Liver (tissue), 9 donors: ENCODE measurements around the gene VEPH1. TPM values are rescaled to one million over a fixed set of nuclear protein-coding genes. Genes with fewer than 3 reads are reported as not detected.

ENCODE experiments used
- DNase-seq: peaks from one replicate; pipeline ENCODE4 v3.0.0-alpha.2; 2017; ENCODE audit warnings: low spot score
- H3K27ac ChIP-seq, 2 donors: one replicate each; pipeline ENCODE4 v1.7.0; 2013; ENCODE audit warnings: inconsistent platforms in 2 of 2, low read length in 2 of 2, control low read depth in 1 of 2, low read depth in 1 of 2, mild to moderate bottlenecking in 1 of 2
- H3K27me3 ChIP-seq, 4 donors: one replicate each; pipeline versions ENCODE4 v1.6.1 to v1.7.0; 2013; ENCODE audit warnings: low read length in 3 of 4, inconsistent platforms in 1 of 4, mild to moderate bottlenecking in 1 of 4, moderate library complexity in 1 of 4; ENCODE audit not compliant: control insufficient read depth in 4 of 4, insufficient read depth in 4 of 4
- H3K36me3 ChIP-seq, 4 donors: one replicate each; pipeline versions ENCODE4 v1.6.1 to v1.7.0; 2013; ENCODE audit warnings: low read length in 3 of 4, mild to moderate bottlenecking in 3 of 4, low read depth in 1 of 4, moderate library complexity in 1 of 4; ENCODE audit not compliant: control insufficient read depth in 4 of 4, insufficient read depth in 3 of 4
- H3K4me1 ChIP-seq, 4 donors: one replicate each; pipeline versions ENCODE4 v1.6.1 to v1.7.0; 2013; ENCODE audit warnings: low read length in 3 of 4, mild to moderate bottlenecking in 3 of 4, moderate library complexity in 1 of 4; ENCODE audit not compliant: control insufficient read depth in 4 of 4, insufficient read depth in 4 of 4
- H3K4me3 ChIP-seq, 3 donors: one replicate each; pipeline versions ENCODE4 v1.6.1 to v1.7.0; 2013; ENCODE audit warnings: low read length in 3 of 3, control low read depth in 1 of 3, low read depth in 1 of 3, mild to moderate bottlenecking in 1 of 3
- H3K9ac ChIP-seq, 2 donors: one replicate each; pipeline ENCODE4 v1.7.0; 2013; ENCODE audit warnings: low read length in 2 of 2, mild to moderate bottlenecking in 2 of 2, moderate library complexity in 2 of 2, control low read depth in 1 of 2, low read depth in 1 of 2
- H3K9me3 ChIP-seq, 4 donors: one replicate each; pipeline versions ENCODE4 v1.6.1 to v1.7.0; 2013; ENCODE audit warnings: low read length in 3 of 4; ENCODE audit not compliant: control insufficient read depth in 4 of 4
- ATF3 ChIP-seq: IDR thresholded peaks from 2 replicates; pipeline ENCODE4 v1.6.1; 2016; ENCODE audit warnings: antibody characterized with exemption
- EGR1 ChIP-seq, 2 donors: IDR thresholded peaks; 2 replicates each; pipeline ENCODE4 v1.6.1; 2016 to 2018; ENCODE audit warnings: antibody characterized with exemption in 2 of 2, low read depth in 2 of 2
- FOXA1 ChIP-seq: IDR thresholded peaks from 2 replicates; pipeline ENCODE4 v1.6.1; 2016; ENCODE audit warnings: antibody characterized with exemption
- FOXA2 ChIP-seq: IDR thresholded peaks from 2 replicates; pipeline ENCODE4 v1.6.1; 2016; ENCODE audit warnings: antibody characterized with exemption
- GABPA ChIP-seq, 2 donors: IDR thresholded peaks in 1 of 2; conservative IDR thresholded peaks in 1 of 2; 2 replicates each; pipeline ENCODE4 v1.6.1; 2016; ENCODE audit warnings: antibody characterized with exemption in 2 of 2, mild to moderate bottlenecking in 1 of 2, moderate library complexity in 1 of 2
- HNF4A ChIP-seq, 2 donors: conservative IDR thresholded peaks; 2 replicates each; pipeline ENCODE4 v1.6.1; 2016; ENCODE audit warnings: antibody characterized with exemption in 2 of 2, mild to moderate bottlenecking in 2 of 2
- HNF4G ChIP-seq: IDR thresholded peaks from 2 replicates; pipeline ENCODE4 v1.6.1; 2016; ENCODE audit warnings: antibody characterized with exemption
- JUND ChIP-seq, 2 donors: IDR thresholded peaks; 2 replicates each; pipeline ENCODE4 v1.6.1; 2016; ENCODE audit warnings: antibody characterized with exemption in 2 of 2
- MAX ChIP-seq: IDR thresholded peaks from 2 replicates; pipeline ENCODE4 v1.6.1; 2016; ENCODE audit warnings: antibody characterized with exemption
- NR2F2 ChIP-seq: IDR thresholded peaks from 2 replicates; pipeline ENCODE4 v1.6.1; 2016; ENCODE audit warnings: antibody characterized with exemption
- RAD21 ChIP-seq, 2 donors: IDR thresholded peaks; 2 replicates each; pipeline ENCODE4 v1.6.1; 2016; ENCODE audit warnings: antibody characterized with exemption in 2 of 2, mild to moderate bottlenecking in 2 of 2
- REST ChIP-seq: IDR thresholded peaks from 2 replicates; pipeline ENCODE4 v1.6.1; 2016; ENCODE audit warnings: antibody characterized with exemption, mild to moderate bottlenecking
- RXRA ChIP-seq, 2 donors: IDR thresholded peaks; 2 replicates each; pipeline ENCODE4 v1.6.1; 2017 to 2018; ENCODE audit warnings: antibody characterized with exemption in 2 of 2, mild to moderate bottlenecking in 1 of 2
- SP1 ChIP-seq: IDR thresholded peaks from 2 replicates; pipeline ENCODE4 v1.6.1; 2018; ENCODE audit warnings: antibody characterized with exemption, mild to moderate bottlenecking
- TAF1 ChIP-seq: conservative IDR thresholded peaks from 2 replicates; pipeline ENCODE4 v1.6.1; 2016; ENCODE audit warnings: antibody characterized with exemption, mild to moderate bottlenecking
- YY1 ChIP-seq: IDR thresholded peaks from 2 replicates; pipeline ENCODE4 v1.6.1; 2016; ENCODE audit warnings: antibody characterized with exemption, mild to moderate bottlenecking
- ZBTB33 ChIP-seq: IDR thresholded peaks from 2 replicates; pipeline ENCODE4 v1.6.1; 2016; ENCODE audit warnings: antibody characterized with exemption
- WGBS: extraction: QIAGEN DNeasy Blood & Tissue Kit; methylation state at CpG from one replicate; pipeline ENCODE4 v1.1.7; 2013; 5-methylcytosine and 5-hydroxymethylcytosine counted together
- polyA plus RNA-seq, 2 donors: library from polyadenylated mRNA; stranded (reverse) in 1 of 2; unstranded in 1 of 2; fragments of 200-250 nt in 1 of 2; fragments of >200 nt in 1 of 2; fragmentation: Nextera tagmentation in 1 of 2; extraction: Ambion mirVana in 1 of 2; gene quantifications; one replicate each; pipeline versions ENCODE4 v1.2.1 to v1.2.3, GENCODE V29; 2013 to 2015
- total RNA-seq, 2 donors: library from RNA; depleted of rRNA; stranded (reverse); fragments of >200 nt; gene quantifications; one replicate each; pipeline ENCODE4 v1.2.3, GENCODE V29; 2014
- TF ChIP-seq, protein P1 (sequence below): fragments of 150-350 bp; IDR thresholded peaks from 2 replicates; pipeline ENCODE4 v1.5.1; 2017; ENCODE audit warnings: improper control_type of control experiment, low read depth, low read length; ENCODE audit not compliant: missing input control
- donor health status: healthy.
- donor health status: healthy.
- donor health status: healthy.
- donor health status: healthy.
- donor health status: healthy.

The VEPH1 gene
- total and polyA plus RNA-seq, 4 donors: 0.60 to 3.3 (median 1.2) TPM

- no peak for TF ChIP-seq REST
- TF ChIP-seq GABPA (IDR thresholded peaks at IDR 0.05 in 1 of 2, conservative IDR thresholded peaks at IDR 0.05 in 1 of 2): no peak
- no peak for TF ChIP-seq NR2F2
Observed at GRCh38 chr3:157469561-157470294, 33.5 kb downstream of the VEPH1 start (continued).

GRCh38 chr3:157467200-157467599 lies 36.0 kb downstream of the VEPH1 start:
- no peak overlapping the region for H3K9ac ChIP-seq
- TF ChIP-seq ATF3: no peak
- H3K4me3 ChIP-seq: no peak overlapping the region
- H3K27me3 ChIP-seq: no peaks in the 10 kb centered on the region
- H3K4me1 ChIP-seq: no peaks in the 10 kb centered on the region
- no peak for DNase-seq
- H3K36me3 ChIP-seq: no peaks in the 10 kb centered on the region
- no peak overlapping the region for H3K27ac ChIP-seq
- H3K9me3 ChIP-seq: no peaks in the 10 kb centered on the region
- 44% methylated on average over 1 of the region's 1 CpG for WGBS

- WGBS: 69% methylated on average over 1 of the region's 1 CpG
- no peaks in the 10 kb centered on the region for H3K36me3 ChIP-seq
- no peaks in the 10 kb centered on the region for H3K9me3 ChIP-seq
- no peaks in the 10 kb centered on the region for H3K4me1 ChIP-seq
- no peak overlapping the region for H3K27ac ChIP-seq
- H3K27me3 ChIP-seq: no peaks in the 10 kb centered on the region
- no peak overlapping the region for H3K4me3 ChIP-seq
- no peak for DNase-seq
- no peak for TF ChIP-seq REST
- TF ChIP-seq MAX: no peak
- no peak for TF ChIP-seq FOXA2
- no peak for TF ChIP-seq HNF4A (conservative IDR thresholded peaks at IDR 0.05)
- TF ChIP-seq GABPA (IDR thresholded peaks at IDR 0.05 in 1 of 2, conservative IDR thresholded peaks at IDR 0.05 in 1 of 2): no peak
- no peak for TF ChIP-seq ATF3
- no peak for TF ChIP-seq FOXA1
- TF ChIP-seq JUND (IDR thresholded peaks at IDR 0.05): no peak
- TF ChIP-seq, protein P1, sequence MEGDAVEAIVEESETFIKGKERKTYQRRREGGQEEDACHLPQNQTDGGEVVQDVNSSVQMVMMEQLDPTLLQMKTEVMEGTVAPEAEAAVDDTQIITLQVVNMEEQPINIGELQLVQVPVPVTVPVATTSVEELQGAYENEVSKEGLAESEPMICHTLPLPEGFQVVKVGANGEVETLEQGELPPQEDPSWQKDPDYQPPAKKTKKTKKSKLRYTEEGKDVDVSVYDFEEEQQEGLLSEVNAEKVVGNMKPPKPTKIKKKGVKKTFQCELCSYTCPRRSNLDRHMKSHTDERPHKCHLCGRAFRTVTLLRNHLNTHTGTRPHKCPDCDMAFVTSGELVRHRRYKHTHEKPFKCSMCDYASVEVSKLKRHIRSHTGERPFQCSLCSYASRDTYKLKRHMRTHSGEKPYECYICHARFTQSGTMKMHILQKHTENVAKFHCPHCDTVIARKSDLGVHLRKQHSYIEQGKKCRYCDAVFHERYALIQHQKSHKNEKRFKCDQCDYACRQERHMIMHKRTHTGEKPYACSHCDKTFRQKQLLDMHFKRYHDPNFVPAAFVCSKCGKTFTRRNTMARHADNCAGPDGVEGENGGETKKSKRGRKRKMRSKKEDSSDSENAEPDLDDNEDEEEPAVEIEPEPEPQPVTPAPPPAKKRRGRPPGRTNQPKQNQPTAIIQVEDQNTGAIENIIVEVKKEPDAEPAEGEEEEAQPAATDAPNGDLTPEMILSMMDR: no peak
- no peak for TF ChIP-seq NR2F2
- no peak for TF ChIP-seq TAF1
- TF ChIP-seq SP1: no peak
- no peak for TF ChIP-seq ZBTB33
- TF ChIP-seq RXRA (IDR thresholded peaks at IDR 0.05): no peak
- TF ChIP-seq YY1: no peak
- no peak for TF ChIP-seq HNF4G
- no peak for TF ChIP-seq EGR1 (IDR thresholded peaks at IDR 0.05; ENCODE audit: low read depth in 2 of 2)
- no peak for TF ChIP-seq RAD21 (IDR thresholded peaks at IDR 0.05)
- no peak overlapping the region for H3K9ac ChIP-seq
Observed at GRCh38 chr3:157465741-157466140, 37.5 kb downstream of the VEPH1 start.
